NCI-H460 (cell line): Measurements from ENCODE around the gene MAGI1. TPM values are rescaled to one million over a fixed set of nuclear protein-coding genes. Genes with fewer than 3 reads are reported as not detected.
"Not testable (repeated sequence)": the region's sequence is repeated elsewhere in the genome, so short reads cannot be mapped to it uniquely, and the experiment has no call there.

Experiments used
- DNase-seq: peaks from one replicate; pipeline ENCODE4 v3.0.0-alpha.2; 2016; ENCODE audit warnings: low read depth; ENCODE audit errors: extremely low read depth
- total RNA-seq: library from RNA; depleted of rRNA; stranded (reverse); fragments of >200 nt; shearing (Covaris generic); gene quantifications from 2 replicates; pipeline ENCODE4 v1.2.3, GENCODE V29; 2014

Gene MAGI1
- total RNA-seq, 1 experiment from 2014 or later: 1.7 TPM

GRCh38 chr3:65557899-65558564 is 480.7 kb downstream of the MAGI1 start:
- no peak for DNase-seq

- DNase-seq: no peak
Measured at GRCh38 chr3:65556934-65557577, 481.7 kb downstream of the MAGI1 start.

- no peak for DNase-seq
Measured at GRCh38 chr3:65552434-65552833, 486.3 kb downstream of the MAGI1 start.

GRCh38 chr3:65551945-65552344 is 486.8 kb downstream of the MAGI1 start:
- no peak for DNase-seq

GRCh38 chr3:65550137-65550536 is 488.6 kb downstream of the MAGI1 start:
- no peak for DNase-seq

GRCh38 chr3:65549626-65549959 is 489.1 kb downstream of the MAGI1 start:
- DNase-seq: no peak

GRCh38 chr3:65548848-65549625 is 489.7 kb downstream of the MAGI1 start:
- no peak for DNase-seq

GRCh38 chr3:65545429-65545828 is 493.3 kb downstream of the MAGI1 start:
- no peak for DNase-seq

GRCh38 chr3:65543391-65543790 is 495.3 kb downstream of the MAGI1 start:
- not testable (repeated sequence) for DNase-seq

GRCh38 chr3:65540666-65541065 is 498.1 kb downstream of the MAGI1 start:
- no peak for DNase-seq

GRCh38 chr3:65539616-65540015 is 499.1 kb downstream of the MAGI1 start:
- no peak for DNase-seq

- DNase-seq: no peak
Measured at GRCh38 chr3:65538101-65538500, 500.6 kb downstream of the MAGI1 start.

GRCh38 chr3:65537109-65537508 is 501.6 kb downstream of the MAGI1 start:
- DNase-seq: no peak

GRCh38 chr3:65535260-65535659 is 503.5 kb downstream of the MAGI1 start:
- no peak for DNase-seq

- no peak for DNase-seq
Measured at GRCh38 chr3:65534805-65535204, 503.9 kb downstream of the MAGI1 start.

GRCh38 chr3:65532749-65533148 is 506.0 kb downstream of the MAGI1 start:
- DNase-seq: no peak

GRCh38 chr3:65532215-65532614 is 506.5 kb downstream of the MAGI1 start:
- DNase-seq: no peak

- DNase-seq: no peak
Measured at GRCh38 chr3:65531499-65531898, 507.2 kb downstream of the MAGI1 start.

- no peak for DNase-seq
Measured at GRCh38 chr3:65526656-65527055, 512.1 kb downstream of the MAGI1 start.

- no peak for DNase-seq
Measured at GRCh38 chr3:65524584-65524983, 514.1 kb downstream of the MAGI1 start.

GRCh38 chr3:65523878-65524277 is 514.8 kb downstream of the MAGI1 start:
- DNase-seq: no peak

GRCh38 chr3:65521032-65521431 is 517.7 kb downstream of the MAGI1 start:
- DNase-seq: no peak
